ENCODE data around the gene TIMP2. TPM values are rescaled to one million over a fixed set of nuclear protein-coding genes. Genes with fewer than 3 reads are reported as not detected.

TIMP2 gene
- total and polyA plus RNA-seq, 11 donors, result 25.1 to 201 (median 88.3) TPM

DNA sequence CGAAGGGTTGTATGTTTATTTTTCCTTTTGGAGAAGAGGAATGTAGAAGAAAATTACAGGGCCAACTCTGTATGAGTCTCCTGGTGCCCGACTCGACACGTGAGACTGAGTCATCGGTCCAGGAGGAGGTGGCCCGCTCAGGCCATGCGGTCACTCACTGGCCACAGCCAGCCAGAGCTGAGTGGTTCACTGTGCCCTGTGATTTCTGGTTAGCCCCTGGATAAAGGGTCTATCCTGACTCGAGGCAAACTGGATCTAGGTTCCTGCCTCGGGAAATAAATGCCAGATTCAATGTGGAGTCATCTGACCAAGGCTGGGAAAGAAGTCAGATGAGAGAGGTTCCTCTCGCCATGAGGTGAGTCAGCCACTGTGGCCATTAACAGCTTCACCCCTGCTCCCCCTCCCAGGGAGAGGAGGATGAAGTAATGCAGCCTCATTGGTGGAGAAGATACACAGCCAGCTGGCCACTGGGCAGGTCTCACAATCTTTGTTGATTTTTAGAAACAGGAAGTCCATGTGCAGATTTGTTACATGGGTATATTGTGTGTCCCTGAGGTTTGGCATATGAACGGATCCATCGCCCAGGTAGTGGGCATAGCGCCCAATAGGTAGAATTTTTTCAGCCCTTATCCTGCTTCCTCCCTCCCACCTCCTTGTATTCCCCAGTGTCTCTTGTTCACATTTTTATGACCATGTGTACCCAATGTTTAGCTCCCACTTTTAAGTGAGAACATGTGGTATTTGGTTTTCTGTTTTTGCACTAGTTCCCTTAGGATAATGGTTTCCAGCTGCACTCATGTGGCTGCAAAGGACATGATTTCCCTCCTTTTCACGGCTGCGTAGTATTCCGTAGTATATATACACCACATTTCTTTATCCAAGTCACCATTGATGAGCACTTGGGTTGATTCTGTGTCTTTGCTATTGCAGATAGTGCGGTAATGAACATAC, 62.8 kb downstream of the TIMP2 start:
- H3K4me3 ChIP-seq, result no peak overlapping the region
- no peaks in the 10 kb centered on the region for H3K27me3 ChIP-seq
- no peaks in the 10 kb centered on the region for H3K9me3 ChIP-seq
- intact Hi-C loops (cut with DNase I), result loop anchor here in 3 of 10 donors (10.0 kb wide), 2 partner anchors 62 to 532 kb away; partner anchors contain the start of gene TIMP2 (in 2 of the 3)
- peaks cover 0 to 34% (median 11%) of the 10 kb centered on the region in 12 donors for H3K4me1 ChIP-seq
- ATAC-seq (peak; percentile 53 to 93 (median 89)), DNase-seq (peak; percentile 67 to 86 (median 74))
- peaks cover 0 to 35% (median 11%) of the 10 kb centered on the region in 9 donors for H3K36me3 ChIP-seq
- WGBS, 4 donors, result 73 to 81% (median 79%) methylated on average over 17 of the region's 17 CpGs
- TF ChIP-seq, protein P1, sequence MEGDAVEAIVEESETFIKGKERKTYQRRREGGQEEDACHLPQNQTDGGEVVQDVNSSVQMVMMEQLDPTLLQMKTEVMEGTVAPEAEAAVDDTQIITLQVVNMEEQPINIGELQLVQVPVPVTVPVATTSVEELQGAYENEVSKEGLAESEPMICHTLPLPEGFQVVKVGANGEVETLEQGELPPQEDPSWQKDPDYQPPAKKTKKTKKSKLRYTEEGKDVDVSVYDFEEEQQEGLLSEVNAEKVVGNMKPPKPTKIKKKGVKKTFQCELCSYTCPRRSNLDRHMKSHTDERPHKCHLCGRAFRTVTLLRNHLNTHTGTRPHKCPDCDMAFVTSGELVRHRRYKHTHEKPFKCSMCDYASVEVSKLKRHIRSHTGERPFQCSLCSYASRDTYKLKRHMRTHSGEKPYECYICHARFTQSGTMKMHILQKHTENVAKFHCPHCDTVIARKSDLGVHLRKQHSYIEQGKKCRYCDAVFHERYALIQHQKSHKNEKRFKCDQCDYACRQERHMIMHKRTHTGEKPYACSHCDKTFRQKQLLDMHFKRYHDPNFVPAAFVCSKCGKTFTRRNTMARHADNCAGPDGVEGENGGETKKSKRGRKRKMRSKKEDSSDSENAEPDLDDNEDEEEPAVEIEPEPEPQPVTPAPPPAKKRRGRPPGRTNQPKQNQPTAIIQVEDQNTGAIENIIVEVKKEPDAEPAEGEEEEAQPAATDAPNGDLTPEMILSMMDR (IDR thresholded peaks at IDR 0.05), result no peak
- no peak for TF ChIP-seq POLR2A (IDR thresholded peaks at IDR 0.05)
- H3K27ac ChIP-seq, result peak overlapping the region in 11 of 12 donors; percentile 2 to 90 (median 62)

DNA sequence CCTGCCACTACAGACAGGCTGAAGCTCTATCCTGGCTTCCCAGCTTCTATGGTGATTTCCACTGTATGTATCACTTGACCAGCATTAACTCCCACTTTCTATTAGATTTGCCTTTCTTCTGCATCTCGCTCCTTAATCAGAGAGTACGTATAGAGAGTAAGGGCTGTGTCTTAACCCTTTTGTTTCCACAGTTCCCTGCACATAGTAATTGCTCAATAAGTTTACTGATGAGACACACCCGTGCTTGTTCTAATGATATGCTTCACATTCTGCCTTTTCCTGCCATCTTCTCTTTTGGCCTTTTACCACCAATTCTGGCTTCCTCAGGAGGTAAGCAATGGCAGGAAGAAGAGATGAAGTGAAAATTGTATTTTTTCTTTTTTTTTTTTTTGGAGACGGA, 64.0 kb downstream of the TIMP2 start:
- Histone ChIP-seq H3K27ac (peak overlapping the region in 8 of 12 donors; percentile 18 to 90 (median 64)), H3K36me3 (peaks cover 0 to 41% (median 22%) of the 10 kb centered on the region in 9 donors), H3K27me3 (no peaks in the 10 kb centered on the region), H3K4me3 (no peak overlapping the region), H3K9me3 (no peaks in the 10 kb centered on the region), H3K4me1 (peaks cover 0 to 23% (median 11%) of the 10 kb centered on the region in 12 donors)
- intact Hi-C loops (cut with DNase I), result loop anchor here in 3 of 10 donors (10.0 kb wide), 2 partner anchors 64 to 534 kb away; partner anchors contain the start of gene TIMP2 (in 2 of the 3)
- DNase-seq, result no peak
- no peak for ATAC-seq
- TF ChIP-seq, protein P1 (IDR thresholded peaks at IDR 0.05), result no peak
- no peak for TF ChIP-seq POLR2A (IDR thresholded peaks at IDR 0.05)
- WGBS, 4 donors, result 93 to 95% (median 94%) methylated on average over 4 of the region's 4 CpGs

DNA sequence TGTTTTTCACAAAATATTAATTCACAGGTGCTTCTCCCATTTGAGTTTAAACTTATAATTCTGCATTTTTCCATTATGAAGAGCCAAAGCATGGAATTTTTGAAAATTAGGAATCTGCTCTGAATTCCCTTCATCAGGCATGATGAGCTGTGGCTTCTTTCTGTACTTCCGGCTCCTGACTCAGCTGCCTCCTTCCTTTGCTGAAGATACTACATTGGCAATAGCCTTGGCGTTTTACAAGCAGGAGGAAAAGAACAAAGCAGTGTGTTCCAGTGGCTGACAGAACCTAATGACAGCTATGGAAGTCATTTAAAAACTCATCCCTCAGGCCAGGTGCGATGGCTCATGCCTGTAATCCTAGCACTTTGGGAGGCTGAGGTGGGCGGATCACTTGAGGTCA, 66.1 kb downstream of the TIMP2 start:
- peaks cover 0 to 15% (median 2%) of the 10 kb centered on the region in 12 donors for H3K4me1 ChIP-seq
- ATAC-seq, result no peak
- no peaks in the 10 kb centered on the region for H3K27me3 ChIP-seq
- no peak for DNase-seq
- H3K4me3 ChIP-seq, result no peak overlapping the region
- no peaks in the 10 kb centered on the region for H3K9me3 ChIP-seq
- peaks cover 0 to 58% (median 42%) of the 10 kb centered on the region in 9 donors for H3K36me3 ChIP-seq
- 80 to 87% (median 87%) methylated on average over 4 of the region's 4 CpGs for WGBS, 4 donors
- intact Hi-C loops (cut with DNase I), result no loop called here
- TF ChIP-seq, protein P1 (IDR thresholded peaks at IDR 0.05), result no peak
- H3K27ac ChIP-seq, result no peak overlapping the region

DNA sequence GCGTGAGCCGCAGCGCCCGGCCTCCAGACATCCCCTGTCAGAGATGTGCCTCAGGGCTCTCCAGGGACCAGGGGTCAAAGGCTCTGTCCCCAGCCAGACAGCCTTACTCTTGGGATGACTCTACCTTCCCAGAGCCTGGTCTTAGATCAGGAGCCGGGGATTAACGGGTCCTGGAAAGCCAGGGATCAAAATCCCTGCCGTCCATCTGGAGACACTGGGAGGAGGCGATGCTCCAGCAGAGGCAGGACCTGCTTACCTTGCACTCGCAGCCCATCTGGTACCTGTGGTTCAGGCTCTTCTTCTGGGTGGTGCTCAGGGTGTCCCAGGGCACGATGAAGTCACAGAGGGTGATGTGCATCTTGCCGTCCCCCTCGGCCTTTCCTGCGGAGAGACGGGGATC, 67.9 kb downstream of the TIMP2 start:
- TF ChIP-seq, protein P1 (IDR thresholded peaks at IDR 0.05), result no peak
- no peak for TF ChIP-seq POLR2A (IDR thresholded peaks at IDR 0.05)
- no peaks in the 10 kb centered on the region for H3K9me3 ChIP-seq
- peaks cover 0 to 10% (median under 1%) of the 10 kb centered on the region in 12 donors for H3K4me1 ChIP-seq
- intact Hi-C loops (cut with DNase I), result no loop called here
- ATAC-seq, result no peak
- no peak overlapping the region for H3K27ac ChIP-seq
- DNase-seq, result peak in 1 of 5 donors; percentile 46
- no peaks in the 10 kb centered on the region for H3K27me3 ChIP-seq
- no peak overlapping the region for H3K4me3 ChIP-seq
- 93 to 100% (median 94%) methylated on average over 9 to 14 of the region's 14 CpGs for WGBS, 4 donors
- H3K36me3 ChIP-seq, result peaks cover 0 to 71% (median 56%) of the 10 kb centered on the region in 9 donors

All from heart left ventricle (tissue), 16 donors.